ENCODE results near the gene DNHD1. TPM values are rescaled to one million over a fixed set of nuclear protein-coding genes. Genes with fewer than 3 reads are reported as not detected.
A peak's percentile ranks its signal among the peaks of the same experiment; 100 is the strongest.

Gene DNHD1
- total RNA-seq, 2 donors from 2014 or later, result 23.9 to 26.5 TPM

DNA sequence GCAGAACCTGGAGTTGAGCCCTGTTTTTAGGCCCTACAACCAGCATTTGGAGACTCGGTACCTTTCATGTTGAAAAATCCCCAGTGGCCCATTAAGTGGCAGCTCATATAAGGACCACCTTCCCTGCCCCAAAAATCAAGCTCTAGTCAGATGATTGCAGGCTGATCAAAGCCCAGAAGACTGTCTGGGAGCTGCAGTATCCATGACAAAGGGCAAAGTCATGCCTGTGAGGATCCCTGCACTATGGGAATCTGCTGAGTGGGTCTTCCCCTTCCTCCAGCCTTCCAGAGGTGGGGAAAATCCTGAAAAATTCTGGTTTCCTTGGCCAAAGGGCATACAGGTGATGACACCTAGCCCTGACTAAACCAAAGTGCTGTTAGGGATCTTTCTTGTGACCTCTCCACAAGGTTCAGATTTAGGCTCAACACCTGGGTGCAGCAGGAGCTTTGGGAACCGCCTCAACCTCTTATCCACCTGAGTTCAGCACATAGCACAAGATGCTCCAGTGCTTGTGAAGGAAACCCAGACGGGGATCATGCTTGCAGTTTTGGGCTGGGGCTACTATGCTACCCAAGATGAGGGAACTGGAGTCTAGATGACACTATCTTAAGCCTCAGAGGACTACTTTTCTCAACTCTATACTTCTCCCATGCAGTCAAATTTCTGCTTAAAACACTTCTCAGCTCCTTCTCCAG, 22.1 kb upstream of the DNHD1 start:
- no peak for ATAC-seq (ENCODE audit: insufficient number of reproducible peaks, low FRiP score, low read depth)
- Histone ChIP-seq H3K27ac (peak overlapping the region; percentile 89 to 95), H3K4me1 (ENCODE audit: control insufficient read depth in 1 of 2, low read depth in 2 of 2) (peaks cover 11 to 19% of the 10 kb centered on the region in 2 donors)

DNA sequence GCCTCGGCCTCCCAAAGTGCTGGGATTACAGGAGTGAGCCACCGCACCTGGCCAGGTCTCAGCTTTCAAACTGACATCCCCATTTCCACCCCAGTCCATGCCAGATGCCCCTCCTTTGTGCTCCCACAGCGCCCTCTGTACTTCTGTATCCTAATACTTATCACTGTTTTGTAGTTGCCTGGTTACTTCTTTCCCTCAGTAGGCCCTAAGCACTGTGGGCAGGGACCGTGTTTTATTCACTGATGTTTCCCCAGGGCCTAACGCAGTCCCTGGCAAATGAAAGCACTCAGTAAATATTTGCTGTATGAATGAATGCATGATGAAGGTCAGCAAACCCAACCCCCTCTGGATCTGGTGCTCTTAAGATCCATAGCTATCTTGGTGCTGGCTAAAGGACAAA, 21.1 kb upstream of the DNHD1 start:
- ATAC-seq (ENCODE audit: insufficient number of reproducible peaks, low FRiP score, low read depth), result no peak
- no peak overlapping the region for H3K27ac ChIP-seq
- peaks cover 20% of the 10 kb centered on the region for H3K36me3 ChIP-seq

More for the DNA sequence above, 22.1 kb upstream of the DNHD1 start:
- Histone ChIP-seq H3K9me3 (no peaks in the 10 kb centered on the region), H3K27me3 (replicated peaks; ENCODE audit: insufficient read depth) (no peaks in the 10 kb centered on the region), H3K4me3 (peak overlapping the region; percentile 94), H3K36me3 (peaks cover 20% of the 10 kb centered on the region)
- no peak for DNase-seq (ENCODE audit: low spot score)
- TF ChIP-seq, protein P1, sequence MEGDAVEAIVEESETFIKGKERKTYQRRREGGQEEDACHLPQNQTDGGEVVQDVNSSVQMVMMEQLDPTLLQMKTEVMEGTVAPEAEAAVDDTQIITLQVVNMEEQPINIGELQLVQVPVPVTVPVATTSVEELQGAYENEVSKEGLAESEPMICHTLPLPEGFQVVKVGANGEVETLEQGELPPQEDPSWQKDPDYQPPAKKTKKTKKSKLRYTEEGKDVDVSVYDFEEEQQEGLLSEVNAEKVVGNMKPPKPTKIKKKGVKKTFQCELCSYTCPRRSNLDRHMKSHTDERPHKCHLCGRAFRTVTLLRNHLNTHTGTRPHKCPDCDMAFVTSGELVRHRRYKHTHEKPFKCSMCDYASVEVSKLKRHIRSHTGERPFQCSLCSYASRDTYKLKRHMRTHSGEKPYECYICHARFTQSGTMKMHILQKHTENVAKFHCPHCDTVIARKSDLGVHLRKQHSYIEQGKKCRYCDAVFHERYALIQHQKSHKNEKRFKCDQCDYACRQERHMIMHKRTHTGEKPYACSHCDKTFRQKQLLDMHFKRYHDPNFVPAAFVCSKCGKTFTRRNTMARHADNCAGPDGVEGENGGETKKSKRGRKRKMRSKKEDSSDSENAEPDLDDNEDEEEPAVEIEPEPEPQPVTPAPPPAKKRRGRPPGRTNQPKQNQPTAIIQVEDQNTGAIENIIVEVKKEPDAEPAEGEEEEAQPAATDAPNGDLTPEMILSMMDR (IDR thresholded peaks at IDR 0.05), result no peak

DNA sequence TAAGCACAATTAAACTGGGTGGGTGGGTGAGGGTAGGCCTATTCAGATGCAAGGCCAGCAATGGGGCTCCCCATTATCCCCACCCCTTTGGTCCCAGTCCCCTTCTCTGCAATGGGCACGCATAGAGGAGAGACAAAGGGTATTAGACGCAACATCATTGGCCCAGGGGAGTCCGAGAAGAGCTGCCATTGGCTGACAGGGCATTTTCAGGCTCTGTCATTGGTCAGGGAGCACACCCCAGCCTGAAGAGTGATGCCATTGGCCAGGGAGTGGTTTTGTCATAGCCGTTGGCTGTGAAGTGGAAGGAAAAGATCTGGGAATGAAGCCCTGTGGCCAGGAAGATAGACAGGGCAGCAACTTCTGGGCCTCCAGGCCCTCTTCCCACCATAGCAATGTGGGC, 20.5 kb upstream of the DNHD1 start:
- peaks cover 20% of the 10 kb centered on the region for H3K36me3 ChIP-seq
- H3K4me3 ChIP-seq, result no peak overlapping the region
- no peak for ATAC-seq (ENCODE audit: insufficient number of reproducible peaks, low FRiP score, low read depth)
- H3K27me3 ChIP-seq (replicated peaks; ENCODE audit: insufficient read depth), result no peaks in the 10 kb centered on the region
- peaks cover 17 to 28% of the 10 kb centered on the region in 2 donors for H3K4me1 ChIP-seq (ENCODE audit: control insufficient read depth in 1 of 2, low read depth in 2 of 2)
- no peak overlapping the region for H3K27ac ChIP-seq
- H3K9me3 ChIP-seq, result no peaks in the 10 kb centered on the region
- DNase-seq (ENCODE audit: low spot score), result no peak
- TF ChIP-seq, protein P1 (IDR thresholded peaks at IDR 0.05), result no peak

More for the DNA sequence above, 21.1 kb upstream of the DNHD1 start:
- TF ChIP-seq, protein P1 (IDR thresholded peaks at IDR 0.05), result no peak
- no peak for DNase-seq (ENCODE audit: low spot score)
- no peak overlapping the region for H3K4me3 ChIP-seq
- no peaks in the 10 kb centered on the region for H3K9me3 ChIP-seq
- peaks cover 17 to 28% of the 10 kb centered on the region in 2 donors for H3K4me1 ChIP-seq (ENCODE audit: control insufficient read depth in 1 of 2, low read depth in 2 of 2)
- no peaks in the 10 kb centered on the region for H3K27me3 ChIP-seq (replicated peaks; ENCODE audit: insufficient read depth)

DNA sequence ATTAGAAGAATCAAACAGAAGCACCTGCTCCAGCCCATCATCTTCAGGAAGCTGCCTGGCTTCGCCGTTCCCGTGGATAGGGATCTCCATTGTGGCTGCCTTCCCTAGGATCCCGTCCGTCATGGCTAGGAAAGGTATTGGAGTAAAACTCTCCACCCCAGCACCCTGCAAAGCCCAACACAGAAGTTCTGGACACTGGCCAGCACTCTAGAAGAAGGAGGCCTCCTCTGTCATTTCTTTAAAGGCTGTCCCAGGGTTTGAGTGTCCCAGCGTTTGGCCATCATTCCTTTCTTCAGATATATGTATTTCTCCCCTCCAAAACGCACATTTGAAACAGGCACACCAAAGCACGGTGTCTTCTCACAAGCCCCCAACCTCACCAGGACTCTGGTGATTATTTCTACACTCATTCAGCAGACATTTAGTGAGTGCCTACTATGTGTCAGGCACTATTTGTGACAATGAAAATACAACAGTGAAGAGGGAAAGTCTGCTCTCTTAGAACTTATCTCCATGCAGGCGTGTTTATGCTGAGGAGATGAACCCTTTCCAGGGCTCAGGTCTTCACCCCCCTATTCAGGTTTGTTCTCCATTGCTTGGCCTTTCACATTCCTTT, 16.7 kb upstream of the DNHD1 start:
- ATAC-seq (ENCODE audit: insufficient number of reproducible peaks, low FRiP score, low read depth) (no peak), DNase-seq (ENCODE audit: low spot score) (no peak)
- TF ChIP-seq, protein P1 (IDR thresholded peaks at IDR 0.05), result no peak
- Histone ChIP-seq H3K36me3 (peaks cover 20% of the 10 kb centered on the region), H3K27ac (peak overlapping the region; percentile 83 to 91), H3K9me3 (no peaks in the 10 kb centered on the region), H3K4me3 (peak overlapping the region; percentile 95), H3K4me1 (ENCODE audit: control insufficient read depth in 1 of 2, low read depth in 2 of 2) (peaks cover 16 to 27% of the 10 kb centered on the region in 2 donors), H3K27me3 (replicated peaks; ENCODE audit: insufficient read depth) (no peaks in the 10 kb centered on the region)
